Kidney glomerular epithelial cell (primary cell): ENCODE data around the gene SPAG7.

Source experiments
- DNase-seq: peaks from one replicate; lab custom pipeline; 2025; lab: John Stamatoyannopoulos, UW

SPAG7 gene

GRCh38 chr17:4950075-4950745 lies 17.4 kb downstream of the SPAG7 start:
- DNase-seq = no peak

DNA sequence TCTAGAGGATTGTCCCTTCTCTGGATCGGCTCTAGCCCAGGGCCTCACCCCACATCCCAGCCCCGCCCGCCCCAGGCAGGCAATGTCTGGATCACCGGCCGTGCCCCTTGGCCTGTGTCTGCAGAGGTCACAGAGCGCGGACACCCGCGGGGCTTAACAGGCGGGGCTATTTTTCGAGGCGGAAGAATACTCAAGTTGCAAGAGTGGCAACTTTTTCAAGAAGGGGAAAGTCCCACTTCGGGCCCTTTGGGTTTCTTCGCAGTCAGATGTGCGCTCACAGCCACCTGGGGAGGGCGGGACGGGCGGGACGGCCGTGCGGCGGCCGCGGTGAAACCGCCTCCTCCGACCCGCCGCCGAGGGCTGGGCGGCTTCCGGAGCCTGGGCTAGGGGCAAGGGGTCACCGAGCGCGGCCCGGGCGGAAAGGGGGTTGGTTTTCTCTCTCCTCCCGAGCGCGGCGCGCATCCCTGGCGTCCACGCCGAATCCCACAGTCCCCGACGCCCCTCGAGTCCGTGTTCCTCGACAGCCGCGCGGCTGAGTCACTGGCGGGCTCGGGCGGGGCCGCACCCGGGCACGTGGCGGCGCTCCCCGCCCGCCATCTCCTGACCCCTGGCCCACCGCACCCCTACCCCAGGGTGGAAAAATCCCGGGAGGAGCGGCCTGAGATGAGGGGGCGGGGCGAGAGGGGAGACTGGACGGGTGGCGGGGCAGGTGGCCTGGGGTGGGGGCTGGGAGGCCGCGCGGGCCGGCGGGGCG lies 18.1 kb downstream of the SPAG7 start:
- DNase-seq = no peak

GRCh38 chr17:4948931-4949320 lies 18.7 kb downstream of the SPAG7 start:
- peak; percentile 91 for DNase-seq

DNA sequence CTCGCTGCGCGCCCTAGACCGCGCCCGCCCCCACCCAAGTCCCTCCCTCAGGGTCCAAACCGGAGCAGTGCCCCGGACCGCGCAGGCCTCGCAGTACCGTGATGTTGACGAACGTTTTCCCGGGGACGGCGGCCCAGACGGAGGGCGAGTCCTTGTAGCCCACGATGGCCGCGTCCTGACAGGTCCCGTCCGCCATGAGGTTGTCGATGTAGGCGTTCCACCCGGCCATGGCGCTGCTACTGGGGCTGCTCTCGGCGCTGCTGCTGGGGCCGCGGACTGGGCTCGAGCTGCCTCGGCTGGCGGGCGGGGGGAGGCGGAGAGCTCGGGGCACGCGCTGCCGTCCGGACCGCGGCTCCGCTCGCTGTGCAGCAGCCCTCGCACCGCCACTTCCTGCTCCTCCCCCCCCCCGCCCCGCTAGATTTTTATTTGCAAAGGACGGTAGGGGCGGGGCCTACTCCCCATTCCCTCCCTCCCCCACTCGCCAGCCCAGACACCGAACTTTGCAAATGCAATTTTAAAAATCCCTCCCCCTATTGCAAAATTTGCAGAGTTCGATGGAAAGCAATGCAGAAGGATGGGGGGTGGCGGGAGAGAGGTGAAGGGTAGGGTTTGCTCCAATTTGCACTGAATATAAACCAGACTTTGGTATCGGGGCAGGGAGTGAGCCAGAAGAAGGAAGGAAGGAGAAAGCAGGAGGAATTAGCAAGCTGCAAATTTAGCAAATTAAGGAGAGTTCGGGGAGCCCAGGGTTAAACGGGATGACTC lies 19.3 kb downstream of the SPAG7 start, which contains the start of gene PFN1:
Gene PFN1, minus strand, starts transcription at position 365 of the 765 bp plus-strand sequence. Its CDS starts 136 bp downstream, at position 229.
- DNase-seq = peak; percentile 91

GRCh38 chr17:4947411-4948165 lies 20.0 kb downstream of the SPAG7 start:
- no peak for DNase-seq

DNA sequence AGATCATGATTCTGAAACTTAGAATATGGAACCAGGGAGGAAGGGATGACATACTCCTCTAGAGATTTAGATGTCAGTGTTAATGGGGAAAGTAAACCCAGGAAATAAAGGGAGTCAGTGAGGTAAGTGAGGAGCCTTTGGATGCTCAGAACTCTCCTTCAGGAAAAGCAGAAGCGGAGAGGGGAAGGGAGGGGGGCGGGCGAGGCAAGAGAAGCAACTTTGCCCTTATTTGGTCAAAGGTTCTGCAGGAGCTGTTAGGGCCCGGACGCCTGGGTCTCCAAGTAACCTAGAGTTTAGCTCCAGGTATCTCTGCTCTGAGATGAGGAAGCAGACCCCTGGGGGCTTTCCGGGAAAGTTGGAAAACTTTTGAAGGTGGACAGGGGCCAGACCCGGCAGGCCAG lies 20.6 kb downstream of the SPAG7 start:
- no peak for DNase-seq

DNA sequence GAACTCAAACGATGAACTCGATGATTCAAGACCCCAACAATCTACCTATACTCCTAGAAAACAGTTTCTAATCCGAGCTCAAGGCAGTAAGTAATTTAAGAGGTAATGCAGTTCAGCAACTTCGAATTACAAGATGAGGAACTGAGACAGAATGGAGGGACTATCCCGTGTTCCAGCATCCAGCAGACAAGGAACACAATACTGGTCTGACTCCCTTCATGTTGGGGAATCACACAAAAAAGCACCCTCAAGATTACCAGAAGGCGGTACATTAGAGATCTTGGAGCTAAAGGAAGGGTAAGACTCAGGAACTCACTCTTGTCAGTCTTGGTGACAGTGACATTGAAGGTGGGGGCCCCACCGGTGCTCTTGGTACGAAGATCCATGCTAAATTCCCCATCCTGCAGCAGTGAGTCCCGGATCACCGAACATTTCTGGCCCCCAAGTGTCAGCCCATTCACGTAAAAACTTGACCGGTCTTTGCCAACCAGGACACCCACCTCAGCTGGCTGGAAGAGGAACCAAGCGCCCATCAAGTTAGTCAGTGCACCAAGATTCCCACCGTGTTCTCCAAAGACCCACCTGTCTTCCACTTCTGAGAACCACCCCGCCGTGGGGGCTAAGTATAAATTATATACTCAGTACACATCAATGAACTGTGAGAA lies 21.2 kb downstream of the SPAG7 start:
- DNase-seq = no peak

DNA sequence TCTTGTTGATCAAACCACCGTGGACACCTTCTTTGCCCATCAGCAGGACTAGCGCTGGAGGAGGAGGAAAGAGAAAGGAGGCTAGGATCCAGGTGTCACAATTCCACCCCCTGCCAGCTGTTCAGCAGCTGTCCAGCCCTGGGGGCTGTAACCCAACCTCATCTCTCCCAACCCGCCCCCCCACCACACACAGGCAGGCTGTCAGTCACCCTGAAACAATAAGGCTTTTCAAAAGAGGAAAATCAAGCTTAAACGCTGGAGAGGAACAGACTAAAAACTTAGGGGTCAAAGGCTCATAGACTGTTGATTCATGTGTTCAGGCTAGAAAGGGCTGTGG lies 21.7 kb downstream of the SPAG7 start:
- no peak for DNase-seq

- DNase-seq = peak; percentile 88
Observed at GRCh38 chr17:4945176-4945943, 22.3 kb downstream of the SPAG7 start.

- DNase-seq = no peak
Observed at GRCh38 chr17:4944554-4945175, 23.0 kb downstream of the SPAG7 start.

DNA sequence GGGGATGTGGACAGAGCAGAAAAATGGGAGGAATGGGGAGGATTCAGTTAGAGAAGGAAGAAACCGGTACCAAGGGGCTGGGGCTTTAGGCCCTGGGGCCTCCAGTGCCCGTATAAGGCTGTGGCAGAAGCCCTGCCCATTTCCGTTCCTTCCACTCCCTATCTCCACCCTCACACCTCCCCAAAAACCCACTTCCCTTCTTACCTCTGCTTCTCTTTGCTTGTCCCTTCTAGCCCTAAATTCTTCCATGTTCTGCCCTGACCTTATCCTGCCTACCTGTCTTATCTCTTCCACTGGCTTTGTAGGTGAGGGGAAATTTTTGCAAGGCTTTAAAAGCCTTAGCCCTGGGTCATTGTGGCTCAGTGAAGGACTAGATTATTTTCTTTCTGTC lies 23.5 kb downstream of the SPAG7 start:
- DNase-seq = no peak

DNA sequence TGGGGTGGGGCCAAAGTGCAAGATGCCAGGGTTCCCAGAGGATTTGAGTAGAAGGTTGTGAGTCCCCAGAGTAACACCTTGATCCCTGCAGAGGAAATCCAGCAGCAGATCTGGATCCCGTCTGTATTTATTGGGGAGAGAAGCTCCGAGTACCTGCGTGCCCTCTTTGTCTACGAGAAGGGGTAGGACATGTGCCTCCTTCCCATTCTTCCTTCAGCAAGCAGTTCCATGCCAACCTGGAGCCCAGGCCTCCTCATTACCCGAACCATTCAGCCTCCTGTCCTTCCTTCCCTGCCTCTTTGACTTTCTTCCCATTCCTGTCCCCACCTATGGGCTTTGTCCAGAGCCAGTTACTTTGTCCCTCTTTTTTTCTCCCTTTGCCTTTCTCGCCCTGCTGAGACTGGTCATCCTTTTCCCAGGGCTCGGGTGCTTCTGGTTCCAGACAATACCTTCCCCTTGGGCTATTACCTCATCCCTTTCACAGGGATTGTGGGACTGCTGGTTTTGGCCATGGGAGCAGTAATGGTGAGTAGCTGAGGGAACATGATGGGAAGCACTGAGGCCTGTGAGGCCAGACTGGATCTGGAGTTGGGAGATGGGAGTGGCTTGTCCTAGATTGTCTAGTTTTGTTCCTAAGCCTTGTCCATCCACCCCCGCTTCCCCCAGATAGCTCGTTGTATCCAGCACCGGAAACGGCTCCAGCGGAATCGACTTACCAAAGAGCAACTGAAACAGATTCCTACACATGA lies 24.7 kb downstream of the SPAG7 start:
- no peak for DNase-seq

- no peak for DNase-seq
Observed at GRCh38 chr17:4941319-4941610, 26.4 kb downstream of the SPAG7 start.

DNA sequence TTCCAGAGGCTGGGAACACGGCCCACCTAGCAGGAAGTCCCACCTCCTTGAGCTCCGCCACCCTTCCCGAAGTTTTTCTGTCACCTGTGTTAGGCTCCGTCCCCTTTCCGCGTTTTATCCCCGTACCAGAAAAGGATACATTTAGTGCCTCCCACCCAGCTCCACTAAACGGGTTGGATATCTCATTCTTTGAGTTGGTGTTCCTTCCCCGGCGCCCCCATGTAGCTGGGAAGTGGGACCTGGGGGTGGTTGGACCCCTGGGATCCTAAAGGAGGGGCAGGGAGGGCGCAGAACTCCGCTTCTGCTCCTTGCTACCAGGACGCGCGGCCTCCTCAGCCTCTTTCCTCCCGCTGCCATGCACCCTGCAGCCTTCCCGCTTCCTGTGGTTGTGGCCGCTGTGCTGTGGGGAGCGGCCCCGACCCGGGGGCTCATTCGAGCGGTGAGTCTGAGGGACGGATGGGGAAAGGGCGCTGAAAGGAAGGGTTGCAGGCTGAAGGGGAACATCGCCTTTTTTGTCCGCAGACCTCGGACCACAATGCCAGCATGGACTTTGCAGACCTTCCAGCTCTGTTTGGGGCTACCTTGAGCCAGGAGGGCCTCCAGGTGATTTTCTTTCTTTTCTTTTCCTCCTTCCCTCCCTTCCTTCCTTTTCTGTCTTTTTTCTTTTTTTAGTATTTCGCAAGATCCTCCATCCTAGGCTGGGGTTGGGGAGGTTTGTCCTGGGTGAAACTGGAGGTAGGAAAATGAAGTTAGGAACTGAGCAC lies 26.9 kb downstream of the SPAG7 start:
- DNase-seq = no peak

GRCh38 chr17:4939796-4940554 lies 27.6 kb downstream of the SPAG7 start, which contains the start of the genes RNF167 and SLC25A11:
Gene RNF167 (plus strand): TSS chr17:4940268. CDS start chr17:4940910, 642 bp downstream.
Gene SLC25A11 (minus strand): TSS chr17:4940046. CDS start chr17:4939910, 136 bp downstream.
- DNase-seq = peak; percentile 98

- no peak for DNase-seq
Observed at GRCh38 chr17:4939546-4939795, 28.1 kb downstream of the SPAG7 start.

- no peak for DNase-seq
Observed at GRCh38 chr17:4938688-4939545, 28.7 kb downstream of the SPAG7 start.
